ENCODE results near the gene PTPRD. TPM values are rescaled to one million over a fixed set of nuclear protein-coding genes. Genes with fewer than 3 reads are reported as not detected.

PTPRD gene
- total and polyA plus RNA-seq, 9 of the 15 experiments (the other 6 are each of a cell fraction or from before 2014, with no cell fraction given) = 0.11 TPM; not detected in 8

- no peaks in the 10 kb centered on the region for H3K36me3 ChIP-seq (ENCODE audit: control insufficient read depth, insufficient read depth, low read length)
- no peak overlapping the region for H3K9ac ChIP-seq (ENCODE audit: insufficient read depth in 1 of 2, low read depth in 2 of 2, low read length in 2 of 2)
- ChIA-PET POLR2A (no interaction called here), CTCF (ENCODE audit: low intra/inter-chr PET ratio) (no interaction called here)
- TF ChIP-seq HNRNPK (IDR thresholded peaks at IDR 0.05; ENCODE audit: low read depth, low read length, poor library complexity, severe bottlenecking) (no peak), ZNF398 (CRISPR knock-in tag; IDR thresholded peaks at IDR 0.05) (no peak), ZNF143 (CRISPR knock-in tag; IDR thresholded peaks at IDR 0.05) (no peak), MCM7 (IDR thresholded peaks at IDR 0.05) (no peak), NCOA4 (IDR thresholded peaks at IDR 0.05; ENCODE audit: partially characterized antibody) (no peak), SIN3B (IDR thresholded peaks at IDR 0.05; ENCODE audit: low read depth) (no peak), RAD21 (CRISPR knock-in tag; conservative IDR thresholded peaks at IDR 0.05 in 1 of 2, IDR thresholded peaks at IDR 0.05 in 1 of 2) (no peak), MXD1 (CRISPR knock-in tag; IDR thresholded peaks at IDR 0.05; ENCODE audit: borderline replicate concordance, poor library complexity, severe bottlenecking) (no peak), ZSCAN32 (CRISPR knock-in tag; IDR thresholded peaks at IDR 0.05) (no peak)
- H3K9me3 ChIP-seq (replicated peaks; ENCODE audit: control insufficient read depth, insufficient read depth, low read depth, low read length) = no peaks in the 10 kb centered on the region
- no peaks in the 10 kb centered on the region for H4K20me1 ChIP-seq (replicated peaks; ENCODE audit: control insufficient read depth, insufficient read depth, low read length)
- H3K4me2 ChIP-seq (ENCODE audit: insufficient read depth, low read length) = no peak overlapping the region
- no peak for ATAC-seq
- WGBS (ENCODE audit: insufficient coverage, low coverage, missing lambda C conversion rate) = 0% methylated on average over 2 of the region's 2 CpGs
- in situ Hi-C loops (cut with MboI) = no loop called here
- FAIRE-seq = no peak
- H3K79me2 ChIP-seq (ENCODE audit: control insufficient read depth, insufficient read depth, low read length) = no peaks in the 10 kb centered on the region
- intact Hi-C loops (cut with micrococcal nuclease) = no loop called here
- BruUV-seq (replicated peaks) = no TSS peak
- no peaks in the 10 kb centered on the region for H3K27me3 ChIP-seq (ENCODE audit: control insufficient read depth in 2 of 2, insufficient read depth in 2 of 2, low read length in 2 of 2)
- no peak overlapping the region for H2AFZ ChIP-seq (ENCODE audit: low read depth, low read length)
- H3K4me1 ChIP-seq (replicated peaks in 1 of 2; ENCODE audit: control insufficient read depth in 2 of 2, insufficient read depth in 2 of 2, low read length in 2 of 2) = no peaks in the 10 kb centered on the region
- no peaks in the 10 kb centered on the region for H3K9me1 ChIP-seq (ENCODE audit: control insufficient read depth, insufficient read depth, low read length)
- H3K4me3 ChIP-seq = no peak overlapping the region
- no peak overlapping the region for H3K27ac ChIP-seq (ENCODE audit: extremely low read depth, low read depth, low read length)
- no peak for DNase-seq (ENCODE audit: extremely low read depth in 1 of 4, low spot score in 3 of 4)
These were observed 1579.8 kb downstream of the PTPRD start for GRCh38 chr9:9033022-9033421.
